B cell (primary cell): ENCODE data around the gene CRNN. TPM values are rescaled to one million over a fixed set of nuclear protein-coding genes. Genes with fewer than 3 reads are reported as not detected.

ENCODE experiments used
- ATAC-seq: fragments of 200-7000 bp; cut with Tn5 transposase; one replicate; pipeline ENCODE4 v1.10.0; 2021; ENCODE audit warnings: low read depth, mild to moderate bottlenecking, moderate number of reproducible peaks, moderate library complexity
- CTCF ChIA-PET: fragments of 350-600 bp; sonication (Branson Sonifier 250); formaldehyde crosslinking; loops from one replicate; lab custom pipeline; 2021; ENCODE audit warnings: antibody characterized with exemption, inconsistent platforms; lab: Charles Lee
- POLR2A ChIA-PET: fragments of 350-600 bp; sonication (Branson Sonifier 250); formaldehyde crosslinking; loops from one replicate; lab custom pipeline; 2021; ENCODE audit warnings: antibody characterized with exemption; lab: Charles Lee
- DNase-seq: peaks from one replicate; pipeline ENCODE4 v3.0.0; 2013
- H2AFZ ChIP-seq: 2 replicates; pipeline ENCODE4 v1.6.1; 2012; ENCODE audit warnings: mild to moderate bottlenecking, low read depth, low read length; ENCODE audit not compliant: insufficient read depth, poor library complexity, severe bottlenecking
- H3K27ac ChIP-seq, 2 donors: 1 replicate in 1 of 2; 2 replicates in 1 of 2; pipeline ENCODE4 v1.5.1; 2012 to 2013; ENCODE audit warnings: low read length in 2 of 2, mild to moderate bottlenecking in 2 of 2, moderate library complexity in 1 of 2
- H3K27me3 ChIP-seq, 4 experiments: fragments of 200-600 bp in 1 of 4; sonication (generic) in 1 of 4; replicated peaks in 1 of 4; 1 replicate in 2 of 4; 2 replicates in 2 of 4; pipeline versions ENCODE4 v1.6.1 to v1.7.0; 2013 to 2016; ENCODE audit warnings: low read length in 3 of 4, mild to moderate bottlenecking in 2 of 4, mixed read lengths in 1 of 4, moderate library complexity in 1 of 4; ENCODE audit not compliant: insufficient read depth in 4 of 4, control insufficient read depth in 3 of 4; ENCODE audit errors: control extremely low read depth in 1 of 4
- H3K36me3 ChIP-seq, 2 experiments: replicated peaks in 1 of 2; 1 replicate in 1 of 2; 2 replicates in 1 of 2; pipeline versions ENCODE4 v1.6.1 to v1.7.1; 2013; ENCODE audit warnings: low read length in 1 of 2; ENCODE audit not compliant: insufficient read depth in 2 of 2, control insufficient read depth in 1 of 2; ENCODE audit errors: control extremely low read depth in 1 of 2, extremely low read depth in 1 of 2
- H3K4me1 ChIP-seq, 2 donors: fragments of 200-600 bp in 1 of 2; sonication (generic) in 1 of 2; 1 replicate in 1 of 2; 2 replicates in 1 of 2; pipeline versions ENCODE4 v1.5.1 to v1.6.1; 2013 to 2017; ENCODE audit warnings: low read length in 2 of 2; ENCODE audit not compliant: control insufficient read depth in 2 of 2, insufficient read depth in 2 of 2
- H3K4me2 ChIP-seq: replicated peaks from 2 replicates; pipeline ENCODE3; 2012; ENCODE audit warnings: mild to moderate bottlenecking, low read depth, low read length; ENCODE audit not compliant: poor library complexity, severe bottlenecking
- H3K4me3 ChIP-seq, 5 experiments: fragments of 200-600 bp in 1 of 5; sonication (generic) in 1 of 5; 1 replicate in 3 of 5; 2 replicates in 2 of 5; pipeline versions ENCODE4 v1.5.1 to v1.7.0; 2011 to 2016; ENCODE audit warnings: low read length in 4 of 5, mild to moderate bottlenecking in 4 of 5, low read depth in 2 of 5, control low read depth in 1 of 5, moderate library complexity in 1 of 5; ENCODE audit not compliant: insufficient read depth in 1 of 5; ENCODE audit errors: control extremely low read depth in 1 of 5, extremely low read depth in 1 of 5
- H3K79me2 ChIP-seq: fragments of 200-600 bp; sonication (generic); one replicate; pipeline ENCODE4 v1.6.0; 2016; ENCODE audit warnings: low read length; ENCODE audit not compliant: control insufficient read depth, insufficient read depth
- H3K9ac ChIP-seq: fragments of 200-600 bp; sonication (generic); 2 replicates; pipeline ENCODE4 v1.6.1; 2017; ENCODE audit warnings: mild to moderate bottlenecking, low read length, moderate library complexity
- H3K9me3 ChIP-seq, 3 donors: one replicate each; pipeline versions ENCODE4 v1.6.1 to v1.7.1; 2013; ENCODE audit warnings: low read length in 2 of 3; ENCODE audit not compliant: control insufficient read depth in 2 of 3, insufficient read depth in 1 of 3; ENCODE audit errors: control extremely low read depth in 1 of 3
- H4K20me1 ChIP-seq: 2 replicates; pipeline ENCODE4 v1.6.0; 2012; ENCODE audit warnings: mild to moderate bottlenecking, low read length; ENCODE audit not compliant: insufficient read depth, control insufficient read depth, poor library complexity, severe bottlenecking
- H3K27ac Mint-ChIP-seq: one replicate; pipeline ENCODE4 v1.8.0; 2021; ENCODE audit warnings: mixed read lengths
- H3K27me3 Mint-ChIP-seq: one replicate; pipeline ENCODE4 v1.8.0; 2021; ENCODE audit warnings: mixed read lengths
- H3K4me1 Mint-ChIP-seq: one replicate; pipeline ENCODE4 v1.8.0; 2021; ENCODE audit warnings: mixed read lengths
- H3K4me3 Mint-ChIP-seq: one replicate; pipeline ENCODE4 v1.8.0; 2021; ENCODE audit warnings: mixed read lengths
- H3K9me3 Mint-ChIP-seq: one replicate; pipeline ENCODE4 v1.8.0; 2022; ENCODE audit warnings: mixed read lengths; ENCODE audit not compliant: insufficient read depth
- EZH2 ChIP-seq: IDR thresholded peaks from 2 replicates; pipeline ENCODE4 v1.6.1; 2012; ENCODE audit warnings: borderline replicate concordance, low read depth, mild to moderate bottlenecking, moderate library complexity, low read length; ENCODE audit not compliant: insufficient read depth, poor library complexity, severe bottlenecking
- WGBS: methylation state at CpG from one replicate; pipeline ENCODE4 v1.1.5; 2013; ENCODE audit warnings: missing lambda C conversion rate; ENCODE audit not compliant: insufficient coverage; 5-methylcytosine and 5-hydroxymethylcytosine counted together
- intact Hi-C: fragments of 100-400 bp; cut with micrococcal nuclease; formaldehyde crosslinking; loops from one replicate; pipeline ENCODE4 v1.10.0; 2022
- polyA plus RNA-seq: library from polyadenylated mRNA; depleted of rRNA; stranded (reverse); fragments of >200 nt; gene quantifications from 2 replicates; pipeline ENCODE4 v1.2.3, GENCODE V29; 2012
- total RNA-seq, 2 donors: library from RNA; stranded (reverse); fragments of 120-200 nt in 1 of 2; gene quantifications; 1 replicate in 1 of 2; 2 replicates in 1 of 2; pipeline versions ENCODE4 v1.2.3 to v1.2.4, GENCODE V29; 2013 to 2022
- TF ChIP-seq, protein P1 (sequence below): fragments of 200-600 bp; IDR thresholded peaks from one replicate; pipeline ENCODE4 v1.8.0; 2022; ENCODE audit warnings: antibody characterized with exemption, mild to moderate bottlenecking

The CRNN gene
- total and polyA plus RNA-seq, 2 donors (not counting 1 experiment from before 2014, with no cell fraction given): not detected

DNA sequence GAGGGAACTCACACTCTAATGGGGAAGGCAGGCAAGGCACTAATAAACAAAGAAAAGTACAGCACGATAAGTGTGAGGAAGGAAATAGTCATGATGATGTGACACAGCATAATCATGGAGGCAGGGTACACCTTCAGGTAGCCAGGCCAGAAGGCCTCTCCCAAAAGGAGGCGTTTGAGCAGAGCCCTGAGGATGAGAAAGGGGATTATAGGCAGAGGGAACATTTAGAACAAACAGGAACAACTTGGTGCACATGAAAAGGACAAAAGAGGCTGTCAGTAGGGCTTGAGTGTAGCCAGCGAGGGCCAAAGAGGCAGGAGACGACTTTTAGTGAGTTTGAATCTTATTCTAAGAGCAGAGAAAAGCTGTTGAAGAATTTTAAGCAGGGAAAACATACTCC lies 33.4 kb upstream of the CRNN start:
- H3K79me2 ChIP-seq: no peaks in the 10 kb centered on the region
- H3K9ac ChIP-seq: no peak overlapping the region
- no peaks in the 10 kb centered on the region for H4K20me1 ChIP-seq
- H3K4me3 ChIP-seq: no peak overlapping the region
- no peaks in the 10 kb centered on the region for H3K9me3 Mint-ChIP-seq
- H3K27ac ChIP-seq: no peak overlapping the region
- intact Hi-C loops: no loop called here
- H3K4me1 ChIP-seq: no peaks in the 10 kb centered on the region
- DNase-seq: no peak
- no peak overlapping the region for H3K4me2 ChIP-seq
- H3K27me3 ChIP-seq: peaks cover 0 to 3% (median 0%) of the 10 kb centered on the region in 4 experiments
- CTCF ChIA-PET: interaction anchor here (0.6 to 2.3 kb wide), 2 partner anchors 11 to 20 kb away, joined by 3 to 24 read pairs; no protein-coding TSS in a partner anchor
- H3K27me3 Mint-ChIP-seq: peaks cover 4% of the 10 kb centered on the region
- WGBS: 76% methylated on average over 4 of the region's 4 CpGs
- H3K4me1 Mint-ChIP-seq: no peaks in the 10 kb centered on the region
- TF ChIP-seq, protein P1, sequence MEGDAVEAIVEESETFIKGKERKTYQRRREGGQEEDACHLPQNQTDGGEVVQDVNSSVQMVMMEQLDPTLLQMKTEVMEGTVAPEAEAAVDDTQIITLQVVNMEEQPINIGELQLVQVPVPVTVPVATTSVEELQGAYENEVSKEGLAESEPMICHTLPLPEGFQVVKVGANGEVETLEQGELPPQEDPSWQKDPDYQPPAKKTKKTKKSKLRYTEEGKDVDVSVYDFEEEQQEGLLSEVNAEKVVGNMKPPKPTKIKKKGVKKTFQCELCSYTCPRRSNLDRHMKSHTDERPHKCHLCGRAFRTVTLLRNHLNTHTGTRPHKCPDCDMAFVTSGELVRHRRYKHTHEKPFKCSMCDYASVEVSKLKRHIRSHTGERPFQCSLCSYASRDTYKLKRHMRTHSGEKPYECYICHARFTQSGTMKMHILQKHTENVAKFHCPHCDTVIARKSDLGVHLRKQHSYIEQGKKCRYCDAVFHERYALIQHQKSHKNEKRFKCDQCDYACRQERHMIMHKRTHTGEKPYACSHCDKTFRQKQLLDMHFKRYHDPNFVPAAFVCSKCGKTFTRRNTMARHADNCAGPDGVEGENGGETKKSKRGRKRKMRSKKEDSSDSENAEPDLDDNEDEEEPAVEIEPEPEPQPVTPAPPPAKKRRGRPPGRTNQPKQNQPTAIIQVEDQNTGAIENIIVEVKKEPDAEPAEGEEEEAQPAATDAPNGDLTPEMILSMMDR: no peak
- no peak for TF ChIP-seq EZH2
- no peak for ATAC-seq
- no peak overlapping the region for H2AFZ ChIP-seq
- H3K4me3 Mint-ChIP-seq: no peak overlapping the region
- no peaks in the 10 kb centered on the region for H3K36me3 ChIP-seq
- POLR2A ChIA-PET: no interaction called here
- no peak overlapping the region for H3K27ac Mint-ChIP-seq
- H3K9me3 ChIP-seq: no peaks in the 10 kb centered on the region

DNA sequence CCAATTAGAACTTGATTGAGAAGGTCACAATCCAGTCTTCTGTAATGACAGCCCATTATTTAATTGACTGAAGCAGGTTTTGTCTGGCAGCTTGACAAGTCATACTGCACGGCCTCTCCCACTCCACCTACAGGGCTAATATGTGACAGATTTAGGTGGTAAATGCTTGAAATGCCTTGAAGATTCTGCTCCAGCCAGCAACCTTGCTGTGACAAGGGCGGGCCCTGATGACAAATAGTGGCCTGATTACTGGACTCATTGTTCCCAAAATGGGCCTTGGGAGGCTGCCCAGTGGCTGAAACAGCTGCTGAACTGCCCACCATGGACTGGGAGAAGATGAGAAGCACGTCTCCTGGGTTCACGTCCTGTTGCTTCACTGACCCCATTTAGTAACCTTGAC lies 30.0 kb upstream of the CRNN start:
- Histone ChIP-seq H3K36me3 (no peaks in the 10 kb centered on the region), H3K9me3 (no peaks in the 10 kb centered on the region), H3K79me2 (no peaks in the 10 kb centered on the region), H3K27ac (no peak overlapping the region), H3K4me1 (peaks cover 0 to 3% of the 10 kb centered on the region in 2 donors), H2AFZ (no peak overlapping the region), H3K9ac (no peak overlapping the region), H3K4me2 (no peak overlapping the region), H3K4me3 (no peak overlapping the region), H3K27me3 (no peaks in the 10 kb centered on the region), H4K20me1 (no peaks in the 10 kb centered on the region)
- H3K9me3 Mint-ChIP-seq: no peaks in the 10 kb centered on the region
- peaks cover 5% of the 10 kb centered on the region for H3K27me3 Mint-ChIP-seq
- 87% methylated on average over 1 of the region's 4 CpGs for WGBS
- no peak for DNase-seq
- H3K4me3 Mint-ChIP-seq: no peak overlapping the region
- CTCF ChIA-PET: no interaction called here
- H3K27ac Mint-ChIP-seq: no peak overlapping the region
- H3K4me1 Mint-ChIP-seq: peaks cover 2% of the 10 kb centered on the region
- intact Hi-C loops: no loop called here
- TF ChIP-seq, protein P1: no peak
- no peak for TF ChIP-seq EZH2
- POLR2A ChIA-PET: no interaction called here
- ATAC-seq: no peak
